NK-92 (cell line): Measurements from ENCODE around the gene CTXN2.

Experiments
- DNase-seq: peaks from one replicate; lab custom pipeline; 2025; ENCODE audit not compliant: unreplicated experiment; lab: John Stamatoyannopoulos, UW

Gene CTXN2

GRCh38 chr15:48221885-48222284, 30.4 kb downstream of the CTXN2 start:
- DNase-seq = no peak

GRCh38 chr15:48222627-48223026, 31.2 kb downstream of the CTXN2 start:
- no peak for DNase-seq

DNA sequence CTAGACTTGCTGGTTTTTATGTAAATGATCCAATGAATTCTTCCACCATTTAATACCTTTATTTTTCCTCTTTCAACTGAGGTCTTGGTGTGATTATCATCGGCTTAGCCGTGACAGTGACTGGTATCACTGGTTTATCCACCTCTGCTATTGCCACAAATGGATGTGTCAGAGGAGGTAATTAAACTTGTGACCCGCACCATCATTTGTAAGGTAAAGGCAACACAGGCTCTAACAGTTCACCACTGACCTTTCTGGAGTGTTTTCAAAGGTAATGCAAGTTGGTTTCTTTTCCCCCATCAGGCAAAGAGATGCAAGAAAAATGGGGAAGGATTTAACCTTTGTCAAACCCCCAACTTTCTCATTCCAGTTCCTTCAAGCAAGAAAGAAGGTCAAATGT, 34.3 kb downstream of the CTXN2 start:
- DNase-seq = no peak

- DNase-seq = no peak
Measured at GRCh38 chr15:48230498-48230897, 39.0 kb downstream of the CTXN2 start.

DNA sequence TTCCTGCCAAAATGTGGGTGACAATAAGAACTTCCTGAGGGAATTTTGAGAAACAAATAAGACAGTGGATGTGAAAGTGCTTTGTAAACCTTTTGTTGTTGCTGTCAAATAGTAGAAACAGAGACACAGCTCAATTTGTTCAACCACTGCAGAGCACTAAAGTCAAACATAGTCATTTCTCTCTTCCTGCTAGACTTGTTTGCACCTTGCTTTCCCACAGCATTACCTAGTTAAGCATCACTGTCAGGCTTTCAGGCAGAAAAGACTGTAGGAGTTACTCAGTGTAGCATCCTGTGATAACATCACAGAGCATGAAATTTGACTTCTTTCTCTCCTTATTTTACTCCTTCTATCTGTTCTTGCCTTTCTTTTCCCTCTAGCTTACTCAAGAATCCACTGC, 41.8 kb downstream of the CTXN2 start:
- DNase-seq = no peak

DNA sequence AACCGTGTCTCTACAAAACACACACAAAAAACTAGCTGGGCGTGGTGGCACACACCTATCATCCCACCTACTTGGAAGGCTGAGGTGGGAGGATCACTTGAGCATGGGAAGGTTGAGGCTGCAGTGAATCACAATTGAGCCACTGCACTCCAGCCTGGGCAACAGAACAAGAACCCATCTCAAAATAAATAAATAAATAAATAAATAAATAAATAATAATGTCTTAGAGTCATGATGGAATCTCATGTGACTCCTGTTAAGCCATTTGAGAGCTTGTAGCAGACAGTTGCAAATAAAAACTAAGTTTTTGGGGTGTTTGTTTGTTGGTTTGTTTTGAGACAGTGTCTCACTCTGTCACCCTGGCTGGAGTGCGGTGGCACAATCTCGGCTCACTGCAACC, 47.9 kb downstream of the CTXN2 start:
- DNase-seq = no peak

DNA sequence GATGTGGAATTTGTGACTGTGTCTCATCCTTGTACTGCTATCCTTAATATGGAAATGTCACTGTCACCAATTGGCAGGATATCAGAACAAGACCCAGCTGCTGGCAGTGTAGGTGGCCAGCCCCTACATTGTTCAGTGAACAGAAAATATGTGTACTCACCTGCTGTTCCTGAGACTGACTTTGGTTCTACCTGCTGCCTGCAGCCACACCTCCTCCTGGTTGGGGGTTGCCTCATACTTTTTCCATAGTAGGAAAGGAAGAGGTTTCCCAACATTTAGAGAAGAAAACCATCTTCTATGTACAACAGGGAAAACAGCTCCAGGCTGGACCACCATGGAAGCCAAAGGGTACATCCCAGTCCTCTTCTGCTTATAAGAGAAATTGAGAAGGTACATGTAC, 50.5 kb downstream of the CTXN2 start:
- no peak for DNase-seq

DNA sequence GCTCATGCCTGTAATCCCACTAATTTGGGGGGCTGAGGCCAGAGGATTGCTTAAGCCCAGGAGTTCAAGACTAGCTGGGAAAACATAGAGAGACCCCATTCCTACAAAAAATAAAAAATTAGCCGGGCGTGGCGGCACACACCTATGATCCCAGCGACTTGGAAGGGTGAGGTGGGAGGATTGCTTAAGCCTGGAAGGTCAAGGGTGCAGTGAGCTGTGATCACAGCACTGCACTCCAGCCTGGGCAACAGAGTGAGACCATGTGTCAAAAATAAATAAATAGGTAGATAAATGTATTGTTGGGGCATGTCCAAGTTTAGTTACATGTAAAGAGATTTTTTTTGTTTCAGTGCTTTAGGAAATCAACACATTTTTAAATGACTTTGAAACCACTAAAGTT, 51.1 kb downstream of the CTXN2 start:
- no peak for DNase-seq

- no peak for DNase-seq
Measured at GRCh38 chr15:48244921-48245320, 53.5 kb downstream of the CTXN2 start.

DNA sequence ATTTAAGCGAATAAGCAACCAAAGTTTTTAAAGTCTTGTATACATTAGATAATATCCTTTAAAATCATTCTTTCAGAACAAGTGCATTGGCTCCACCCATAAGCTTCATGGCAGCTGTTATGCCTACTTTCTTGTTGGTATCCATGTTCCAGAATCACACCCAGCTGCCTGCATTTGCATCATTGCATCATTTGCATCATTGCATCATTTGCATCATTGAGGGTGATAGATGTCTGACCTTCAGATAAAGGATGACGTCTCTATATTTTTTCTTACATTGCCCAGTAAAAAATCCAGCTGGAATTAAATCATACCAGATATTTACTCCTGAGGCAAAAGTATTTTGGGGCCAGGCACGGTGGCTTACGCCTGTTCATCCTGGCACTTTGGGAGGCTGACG, 56.9 kb downstream of the CTXN2 start:
- no peak for DNase-seq

- DNase-seq = no peak
Measured at GRCh38 chr15:48250640-48251076, 59.2 kb downstream of the CTXN2 start.

GRCh38 chr15:48253172-48253571, 61.7 kb downstream of the CTXN2 start:
- DNase-seq = no peak
